ENCODE data around the gene CYP1A1. TPM values are rescaled to one million over a fixed set of nuclear protein-coding genes. Genes with fewer than 3 reads are reported as not detected.

CYP1A1 gene
- total and polyA plus RNA-seq, 9 of the 15 experiments (the other 6 are each of a cell fraction or from before 2014, with no cell fraction given) = 0.04 to 0.13 (median 0.05) TPM; not detected in 5

- no peak for TF ChIP-seq ATF1 (CRISPR knock-in tag; IDR thresholded peaks at IDR 0.05)
- peak; percentile 70 for TF ChIP-seq ATF1 (tag; IDR thresholded peaks at IDR 0.05)
- TF ChIP-seq CREM (IDR thresholded peaks at IDR 0.05; ENCODE audit: low read depth) = peak; percentile 63
- TF ChIP-seq CTCF (IDR thresholded peaks at IDR 0.05 in 2 of 3, conservative IDR thresholded peaks at IDR 0.05 in 1 of 3; ENCODE audit: insufficient read depth in 2 of 3, low read depth in 1 of 3, low read length in 3 of 3) = peak; percentile 84 to 85 (median 84)
- no peak for TF ChIP-seq PRMT5 (CRISPR knock-in tag; IDR thresholded peaks at IDR 0.05)
- TF ChIP-seq PKNOX1 (IDR thresholded peaks at IDR 0.05) = peak; percentile 70
- peak; percentile 61; the same call in 1 of the 2 replicates for TF ChIP-seq DEAF1 (CRISPR knock-in tag; IDR thresholded peaks at IDR 0.05)
- no peak for TF ChIP-seq CREB1 (IDR thresholded peaks at IDR 0.05)
- peak; percentile 28; the same call in 1 of the 2 replicates for TF ChIP-seq CREB1 (CRISPR knock-in tag; IDR thresholded peaks at IDR 0.05)
- no peak for TF ChIP-seq E2F8 (IDR thresholded peaks at IDR 0.05; ENCODE audit: low read depth, partially characterized antibody)
- TF ChIP-seq SFPQ (IDR thresholded peaks at IDR 0.05; ENCODE audit: low read depth, low read length) = no peak
- TF ChIP-seq RB1 (IDR thresholded peaks at IDR 0.05; ENCODE audit: low read depth) = 0 out of 2 replicates have a peak, but pooled peaks have one; percentile 50
- peak; percentile 73 to 92 for TF ChIP-seq RAD21 (CRISPR knock-in tag; conservative IDR thresholded peaks at IDR 0.05 in 1 of 2, IDR thresholded peaks at IDR 0.05 in 1 of 2)
- TF ChIP-seq PTBP1 (IDR thresholded peaks at IDR 0.05; ENCODE audit: low read depth, low read length) = no peak
- TF ChIP-seq PRPF4 (IDR thresholded peaks at IDR 0.05; ENCODE audit: insufficient read depth, low read depth, low read length, poor library complexity, severe bottlenecking) = no peak
- no peak for TF ChIP-seq ZNF311 (CRISPR knock-in tag; IDR thresholded peaks at IDR 0.05)
- peak; percentile 15; the same call in 1 of the 2 replicates for TF ChIP-seq SPI1 (IDR thresholded peaks at IDR 0.05; ENCODE audit: borderline replicate concordance, low read depth, low read length)
- TF ChIP-seq MAX (CRISPR knock-in tag; IDR thresholded peaks at IDR 0.05) = 0 out of 2 replicates have a peak, but pooled peaks have one; percentile 19
These were observed 43.5 kb upstream of the CYP1A1 start (continued) for GRCh38 chr15:74768771-74769342.
